Measurements from ENCODE around the gene SLC22A5.

The SLC22A5 gene

GRCh38 chr5:132381614-132382013 lies 12.1 kb downstream of the SLC22A5 start:
- no peaks in the 10 kb centered on the region for H3K36me3 ChIP-seq (ENCODE audit: insufficient read depth, low read length)
- H2AFZ ChIP-seq (ENCODE audit: low read length), result no peak overlapping the region
- H3K9me2 ChIP-seq (replicated peaks; ENCODE audit: low read depth, low read length), result no peaks in the 10 kb centered on the region
- H3K79me2 ChIP-seq (ENCODE audit: insufficient read depth, low read length), result no peaks in the 10 kb centered on the region
- no peak overlapping the region for H3K4me2 ChIP-seq (ENCODE audit: low read depth, low read length, poor library complexity, severe bottlenecking)
- no peak for TF ChIP-seq EZH2phosphoT487 (IDR thresholded peaks at IDR 0.05; ENCODE audit: borderline replicate concordance)
- no peak for TF ChIP-seq CTCF (conservative IDR thresholded peaks at IDR 0.05; ENCODE audit: low read length)
- no peak overlapping the region for H3K4me3 ChIP-seq (ENCODE audit: low read length, poor library complexity, severe bottlenecking)
- H3K9ac ChIP-seq (ENCODE audit: low read depth, low read length, poor library complexity, severe bottlenecking), result no peak overlapping the region
- H3K4me1 ChIP-seq (ENCODE audit: insufficient read depth, low read length, poor library complexity, severe bottlenecking), result no peaks in the 10 kb centered on the region
- no peaks in the 10 kb centered on the region for H3K9me3 ChIP-seq (ENCODE audit: insufficient read depth, low read depth, low read length)
- no peaks in the 10 kb centered on the region for H3F3A ChIP-seq (ENCODE audit: low read depth)
- no peaks in the 10 kb centered on the region for H3K27me3 ChIP-seq (ENCODE audit: insufficient read depth, low read length, poor library complexity, severe bottlenecking)
- H4K20me1 ChIP-seq (ENCODE audit: insufficient read depth, low read length, poor library complexity, severe bottlenecking), result no peaks in the 10 kb centered on the region

- Histone ChIP-seq H3K9ac (ENCODE audit: low read depth, low read length, poor library complexity, severe bottlenecking) (no peak overlapping the region), H3K36me3 (ENCODE audit: insufficient read depth, low read length) (no peaks in the 10 kb centered on the region), H3K27me3 (ENCODE audit: insufficient read depth, low read length, poor library complexity, severe bottlenecking) (no peaks in the 10 kb centered on the region), H3K4me1 (ENCODE audit: insufficient read depth, low read length, poor library complexity, severe bottlenecking) (peaks cover 11% of the 10 kb centered on the region), H3F3A (ENCODE audit: low read depth) (no peaks in the 10 kb centered on the region), H3K9me2 (replicated peaks; ENCODE audit: low read depth, low read length) (no peaks in the 10 kb centered on the region), H3K4me3 (ENCODE audit: low read length, poor library complexity, severe bottlenecking) (no peak overlapping the region), H2AFZ (ENCODE audit: low read length) (no peak overlapping the region), H3K9me3 (ENCODE audit: insufficient read depth, low read depth, low read length) (no peaks in the 10 kb centered on the region), H4K20me1 (ENCODE audit: insufficient read depth, low read length, poor library complexity, severe bottlenecking) (no peaks in the 10 kb centered on the region), H3K79me2 (ENCODE audit: insufficient read depth, low read length) (no peaks in the 10 kb centered on the region), H3K4me2 (ENCODE audit: low read depth, low read length, poor library complexity, severe bottlenecking) (no peak overlapping the region)
- no peak for TF ChIP-seq EZH2phosphoT487 (IDR thresholded peaks at IDR 0.05; ENCODE audit: borderline replicate concordance)
- no peak for TF ChIP-seq CTCF (conservative IDR thresholded peaks at IDR 0.05; ENCODE audit: low read length)
Measured at GRCh38 chr5:132383261-132383660, 13.8 kb downstream of the SLC22A5 start.

- Histone ChIP-seq H4K20me1 (ENCODE audit: insufficient read depth, low read length, poor library complexity, severe bottlenecking) (no peaks in the 10 kb centered on the region), H3K4me1 (ENCODE audit: insufficient read depth, low read length, poor library complexity, severe bottlenecking) (peaks cover 11% of the 10 kb centered on the region), H3K9me2 (replicated peaks; ENCODE audit: low read depth, low read length) (no peaks in the 10 kb centered on the region), H3K4me2 (ENCODE audit: low read depth, low read length, poor library complexity, severe bottlenecking) (no peak overlapping the region), H3K27me3 (ENCODE audit: insufficient read depth, low read length, poor library complexity, severe bottlenecking) (no peaks in the 10 kb centered on the region), H3K4me3 (ENCODE audit: low read length, poor library complexity, severe bottlenecking) (no peak overlapping the region), H2AFZ (ENCODE audit: low read length) (no peak overlapping the region), H3K36me3 (ENCODE audit: insufficient read depth, low read length) (no peaks in the 10 kb centered on the region), H3K9ac (ENCODE audit: low read depth, low read length, poor library complexity, severe bottlenecking) (no peak overlapping the region), H3F3A (ENCODE audit: low read depth) (no peaks in the 10 kb centered on the region), H3K79me2 (ENCODE audit: insufficient read depth, low read length) (no peaks in the 10 kb centered on the region), H3K9me3 (ENCODE audit: insufficient read depth, low read depth, low read length) (no peaks in the 10 kb centered on the region)
- no peak for TF ChIP-seq CTCF (conservative IDR thresholded peaks at IDR 0.05; ENCODE audit: low read length)
- TF ChIP-seq EZH2phosphoT487 (IDR thresholded peaks at IDR 0.05; ENCODE audit: borderline replicate concordance), result no peak
Measured at GRCh38 chr5:132383984-132384383, 14.5 kb downstream of the SLC22A5 start.
